MG63 (cell line): ENCODE measurements around the gene WNT4. TPM values are rescaled to one million over a fixed set of nuclear protein-coding genes. Genes with fewer than 3 reads are reported as not detected.

Source experiments
- DNase-seq: peaks from one replicate; pipeline ENCODE4 v3.0.0-alpha.2; 2020
- H3K27me3 ChIP-seq: fragments of 250-450 bp; sonication (Bioruptor Pico); 2 replicates; pipeline ENCODE4 v1.5.1; 2020; ENCODE audit warnings: mild to moderate bottlenecking, moderate library complexity
- H3K36me3 ChIP-seq: fragments of 250-450 bp; sonication (Bioruptor Pico); 2 replicates; pipeline ENCODE4 v1.5.1; 2020; ENCODE audit warnings: mild to moderate bottlenecking, moderate library complexity
- H3K4me3 ChIP-seq: fragments of 250-450 bp; sonication (Bioruptor Pico); 2 replicates; pipeline ENCODE4 v1.5.1; 2020; ENCODE audit warnings: mild to moderate bottlenecking, moderate library complexity
- H3K9me3 ChIP-seq: fragments of 250-450 bp; sonication (Bioruptor Pico); 2 replicates; pipeline ENCODE4 v1.5.1; 2020; ENCODE audit warnings: mild to moderate bottlenecking, moderate library complexity
- total RNA-seq: library from RNA; depleted of rRNA; stranded (reverse); fragments of >200 nt; shearing (Covaris generic); gene quantifications from 2 replicates; pipeline ENCODE4 v1.2.3, GENCODE V29; 2014; ENCODE audit warnings: low replicate concordance; rRNA removed

Gene WNT4
- total RNA-seq, 1 experiment from 2014 or later: not detected

DNA sequence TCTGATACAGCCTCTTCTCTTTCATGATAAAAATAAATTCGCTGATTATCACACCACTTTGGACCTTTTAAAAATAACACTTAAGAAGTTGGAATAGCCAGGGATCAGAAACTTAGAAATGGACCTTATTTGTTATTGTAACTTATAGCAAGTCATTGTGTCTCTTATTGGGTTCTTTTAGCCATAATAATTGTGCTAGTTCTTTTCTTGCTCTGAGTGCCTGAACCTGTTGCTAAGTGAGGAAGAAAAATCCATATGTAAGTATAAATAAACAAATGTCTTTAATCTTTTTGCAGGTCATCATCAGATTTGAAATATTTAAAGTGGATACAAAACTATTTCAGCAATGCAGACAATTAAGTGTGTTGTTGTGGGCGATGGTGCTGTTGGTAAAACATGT is 64.8 kb downstream of the WNT4 start:
- DNase-seq: no peak
- Histone ChIP-seq H3K9me3 (no peaks in the 10 kb centered on the region), H3K27me3 (no peaks in the 10 kb centered on the region), H3K36me3 (peaks cover 63% of the 10 kb centered on the region), H3K4me3 (no peak overlapping the region)

DNA sequence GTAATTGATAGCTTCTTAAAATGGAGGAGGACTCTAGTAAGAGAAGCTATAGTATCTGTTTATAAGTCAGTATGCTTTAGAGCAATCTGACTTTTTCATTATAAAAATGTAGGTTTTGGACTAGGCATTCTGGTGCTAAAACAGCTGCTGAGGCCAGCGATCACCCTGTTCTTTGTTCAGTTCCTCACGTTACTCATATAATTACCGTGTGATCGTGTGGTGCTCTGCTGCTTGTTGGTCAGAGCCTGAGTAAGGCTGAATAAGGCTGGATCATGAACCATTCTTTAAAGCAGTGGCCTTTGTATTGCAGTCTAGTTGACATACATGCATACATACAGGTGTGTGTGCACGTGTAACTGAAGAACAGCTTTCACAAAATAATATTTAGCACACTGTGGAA is 65.2 kb downstream of the WNT4 start:
- no peak overlapping the region for H3K4me3 ChIP-seq
- DNase-seq: no peak
- H3K27me3 ChIP-seq: no peaks in the 10 kb centered on the region
- H3K36me3 ChIP-seq: peaks cover 62% of the 10 kb centered on the region
- H3K9me3 ChIP-seq: no peaks in the 10 kb centered on the region

DNA sequence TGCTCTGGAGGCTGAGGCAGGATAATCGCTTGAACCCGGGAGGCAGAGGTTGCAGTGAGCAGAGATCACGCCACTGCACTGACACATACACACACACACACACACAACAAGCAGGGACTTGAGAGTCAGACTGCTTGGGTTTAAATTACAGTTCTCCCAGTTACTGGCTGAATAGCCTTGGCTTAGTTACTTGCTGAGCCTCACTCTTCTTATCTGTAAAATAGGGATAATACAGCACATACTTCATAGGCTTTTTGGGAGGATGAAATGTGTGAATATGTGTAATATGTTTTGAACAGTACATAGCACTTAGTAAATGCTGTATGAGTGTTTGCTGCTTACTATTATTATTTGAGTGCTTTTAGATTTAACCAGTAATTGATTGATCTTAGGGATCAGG is 66.6 kb downstream of the WNT4 start:
- no peak overlapping the region for H3K4me3 ChIP-seq
- no peaks in the 10 kb centered on the region for H3K9me3 ChIP-seq
- H3K36me3 ChIP-seq: peaks cover 50% of the 10 kb centered on the region
- DNase-seq: no peak
- no peaks in the 10 kb centered on the region for H3K27me3 ChIP-seq

DNA sequence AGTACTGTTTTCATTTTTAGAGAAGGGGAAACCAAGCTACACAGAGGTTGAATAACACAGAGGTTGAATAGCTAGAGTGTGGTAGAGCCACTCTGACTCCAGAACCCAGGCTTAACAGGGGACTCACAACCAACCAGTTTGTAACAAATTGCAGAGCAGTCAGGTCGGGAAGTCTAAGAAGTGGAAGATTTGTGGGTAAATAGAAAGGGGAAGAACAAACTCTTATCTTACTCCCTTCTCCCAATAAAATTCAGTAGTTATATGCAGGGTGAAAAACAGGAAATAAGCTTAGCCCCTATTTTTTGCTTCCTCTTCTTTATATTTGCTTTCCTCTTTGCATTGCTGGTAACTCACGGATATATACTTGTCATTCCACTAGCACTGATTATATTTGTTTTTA is 67.2 kb downstream of the WNT4 start:
- Histone ChIP-seq H3K9me3 (no peaks in the 10 kb centered on the region), H3K27me3 (no peaks in the 10 kb centered on the region), H3K36me3 (peaks cover 48% of the 10 kb centered on the region), H3K4me3 (no peak overlapping the region)
- DNase-seq: no peak

DNA sequence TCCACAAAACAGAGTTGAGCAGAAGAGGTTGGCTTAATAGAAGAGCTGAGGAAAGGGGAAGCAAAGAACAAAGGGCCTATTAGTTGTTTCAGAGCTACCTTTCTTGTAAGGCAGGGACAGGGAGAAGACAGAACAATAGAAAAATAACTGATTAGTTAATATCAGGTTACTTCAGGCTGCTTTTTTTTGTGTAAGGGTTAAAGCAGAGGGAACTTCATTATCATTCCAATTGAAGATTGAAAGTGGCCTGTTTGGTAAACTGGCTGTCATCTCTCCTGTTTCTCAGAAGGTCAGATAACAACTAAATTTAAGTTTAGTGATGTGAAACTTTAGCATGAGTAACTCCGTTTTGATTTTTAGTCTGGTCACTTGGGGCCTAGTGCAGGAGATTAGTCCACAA is 68.1 kb downstream of the WNT4 start:
- H3K9me3 ChIP-seq: no peaks in the 10 kb centered on the region
- H3K36me3 ChIP-seq: peaks cover 42% of the 10 kb centered on the region
- H3K4me3 ChIP-seq: no peak overlapping the region
- DNase-seq: no peak
- no peaks in the 10 kb centered on the region for H3K27me3 ChIP-seq

DNA sequence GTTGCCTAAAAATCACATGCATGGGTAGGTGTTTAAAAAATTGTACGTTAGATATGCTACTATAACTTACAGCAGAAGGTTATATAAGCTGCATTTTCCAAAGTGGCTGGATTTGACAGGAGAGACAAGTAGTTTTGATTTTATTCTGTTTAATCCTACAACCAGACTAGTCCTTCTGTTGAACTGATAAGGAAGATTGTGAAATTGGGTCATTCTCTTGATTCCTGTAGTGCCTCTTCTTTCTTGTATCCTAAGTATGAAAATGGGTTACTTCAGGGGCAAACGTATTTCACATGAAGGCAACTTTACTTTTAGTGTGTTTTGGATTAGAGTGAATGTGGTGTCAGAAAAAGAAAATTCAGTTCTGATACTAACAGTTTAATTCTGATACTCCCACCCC is 71.4 kb downstream of the WNT4 start:
- Histone ChIP-seq H3K9me3 (no peaks in the 10 kb centered on the region), H3K27me3 (no peaks in the 10 kb centered on the region), H3K36me3 (peaks cover 37% of the 10 kb centered on the region), H3K4me3 (no peak overlapping the region)
- no peak for DNase-seq

Other genes with a start within 250 kb of the WNT4 start
- 28.0 and 70.4 TPM in 2 replicates for gene HSPG2, start 205.8 kb downstream of the WNT4 start, total RNA-seq
- not detected in 2 replicates for gene CELA3B, start 166.1 kb downstream of the WNT4 start, total RNA-seq
- gene CELA3A, start 141.4 kb downstream of the WNT4 start, total RNA-seq: not detected in 2 replicates
- gene CDC42, start 90.4 kb downstream of the WNT4 start, total RNA-seq: 317 and 378 TPM in 2 replicates